HCT116 (cell line): Measurements from ENCODE around the gene GRAMD2A.

Experiments used
- EGR1 ChIP-seq: IDR thresholded peaks from 2 replicates; pipeline ENCODE4 v1.6.1; 2012; ENCODE audit warnings: low read depth
- EZH2 ChIP-seq: fragments of 200-600 bp; sonication (generic); IDR thresholded peaks from 2 replicates; pipeline ENCODE4 v1.6.1; 2017; ENCODE audit warnings: antibody characterized with exemption, mixed run types
- MAX ChIP-seq: IDR thresholded peaks from 2 replicates; pipeline ENCODE4 v1.6.1; 2012
- POLR2A ChIP-seq: IDR thresholded peaks from 2 replicates; pipeline ENCODE4 v1.7.0; 2011; ENCODE audit warnings: borderline replicate concordance; ENCODE audit not compliant: insufficient read depth, insufficient read length; ENCODE audit errors: extremely low read depth
- POLR2AphosphoS5 ChIP-seq: IDR thresholded peaks from 2 replicates; pipeline ENCODE4 v1.6.1; 2011; ENCODE audit warnings: mild to moderate bottlenecking, low read depth, low read length, moderate library complexity
- RAD21 ChIP-seq: IDR thresholded peaks from 2 replicates; pipeline ENCODE4 v1.6.1; 2012; ENCODE audit warnings: low read depth, mild to moderate bottlenecking
- ZNF274 ChIP-seq: fragments of 200-500 bp; sonication (Bioruptor generic); IDR thresholded peaks from 2 replicates; pipeline ENCODE4 v1.6.1; 2014; ENCODE audit warnings: mild to moderate bottlenecking, low read depth, low read length, inconsistent platforms
- TF ChIP-seq, protein P1 (sequence below), 3 experiments: fragments of 200-600 bp in 1 of 3; sonication (generic) in 1 of 3; IDR thresholded peaks in 2 of 3; conservative IDR thresholded peaks in 1 of 3; 2 replicates each; pipeline ENCODE4 v1.5.1; 2012 to 2017; ENCODE audit warnings: low read depth in 2 of 3, low read length in 2 of 3, antibody characterized with exemption in 1 of 3, borderline replicate concordance in 1 of 3, control low read depth in 1 of 3, mild to moderate bottlenecking in 1 of 3, mixed read lengths in 1 of 3, mixed run types in 1 of 3, moderate library complexity in 1 of 3; ENCODE audit not compliant: insufficient read depth in 1 of 3

GRCh38 chr15:72112805-72113204, 84.8 kb downstream of the GRAMD2A start:
- TF ChIP-seq, protein P1, sequence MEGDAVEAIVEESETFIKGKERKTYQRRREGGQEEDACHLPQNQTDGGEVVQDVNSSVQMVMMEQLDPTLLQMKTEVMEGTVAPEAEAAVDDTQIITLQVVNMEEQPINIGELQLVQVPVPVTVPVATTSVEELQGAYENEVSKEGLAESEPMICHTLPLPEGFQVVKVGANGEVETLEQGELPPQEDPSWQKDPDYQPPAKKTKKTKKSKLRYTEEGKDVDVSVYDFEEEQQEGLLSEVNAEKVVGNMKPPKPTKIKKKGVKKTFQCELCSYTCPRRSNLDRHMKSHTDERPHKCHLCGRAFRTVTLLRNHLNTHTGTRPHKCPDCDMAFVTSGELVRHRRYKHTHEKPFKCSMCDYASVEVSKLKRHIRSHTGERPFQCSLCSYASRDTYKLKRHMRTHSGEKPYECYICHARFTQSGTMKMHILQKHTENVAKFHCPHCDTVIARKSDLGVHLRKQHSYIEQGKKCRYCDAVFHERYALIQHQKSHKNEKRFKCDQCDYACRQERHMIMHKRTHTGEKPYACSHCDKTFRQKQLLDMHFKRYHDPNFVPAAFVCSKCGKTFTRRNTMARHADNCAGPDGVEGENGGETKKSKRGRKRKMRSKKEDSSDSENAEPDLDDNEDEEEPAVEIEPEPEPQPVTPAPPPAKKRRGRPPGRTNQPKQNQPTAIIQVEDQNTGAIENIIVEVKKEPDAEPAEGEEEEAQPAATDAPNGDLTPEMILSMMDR (IDR thresholded peaks at IDR 0.05 in 2 of 3, conservative IDR thresholded peaks at IDR 0.05 in 1 of 3; ENCODE audit: borderline replicate concordance in 1 of 3, insufficient read depth in 1 of 3, low read depth in 2 of 3, low read length in 2 of 3), result no peak
- TF ChIP-seq POLR2AphosphoS5, result no peak
- TF ChIP-seq EZH2, result no peak
- no peak for TF ChIP-seq EGR1
- TF ChIP-seq ZNF274, result no peak
- TF ChIP-seq RAD21, result no peak
- TF ChIP-seq POLR2A, result no peak
- TF ChIP-seq MAX, result no peak
